Tibial artery (tissue), 4 donors: ENCODE results near the gene JAKMIP1.

Experiments used
- DNase-seq, 2 donors: peaks; one replicate each; pipeline ENCODE4 v3.0.0-alpha.2; 2019
- H3K27ac ChIP-seq, 2 donors: fragments of 200-600 bp; sonication (generic) in 1 of 2; 1 replicate in 1 of 2; 2 replicates in 1 of 2; pipeline ENCODE4 v1.5.1; 2018 to 2019; ENCODE audit warnings: mild to moderate bottlenecking in 1 of 2
- H3K27me3 ChIP-seq, 2 donors: fragments of 200-600 bp; sonication (generic) in 1 of 2; one replicate each; pipeline versions ENCODE4 v1.5.1 to v1.6.0; 2016 to 2019
- H3K36me3 ChIP-seq, 3 donors: fragments of 200-600 bp; sonication (generic) in 2 of 3; one replicate each; pipeline ENCODE4 v1.5.1; 2016 to 2019; ENCODE audit warnings: mild to moderate bottlenecking in 2 of 3
- H3K4me1 ChIP-seq, 4 donors: fragments of 200-600 bp; sonication (generic) in 2 of 4; 1 replicate in 3 of 4; 2 replicates in 1 of 4; pipeline ENCODE4 v1.5.1; 2016 to 2019
- H3K4me3 ChIP-seq, 2 donors: fragments of 200-600 bp; sonication (generic) in 1 of 2; 1 replicate in 1 of 2; 2 replicates in 1 of 2; pipeline ENCODE4 v1.5.1; 2018 to 2019; ENCODE audit warnings: mild to moderate bottlenecking in 2 of 2
- H3K9me3 ChIP-seq, 3 donors: fragments of 200-600 bp; sonication (generic) in 1 of 3; one replicate each; pipeline ENCODE4 v1.5.1; 2016 to 2019
- intact Hi-C: fragments of 100-400 bp; cut with DNase I; formaldehyde crosslinking; loops from one replicate; pipeline ENCODE4 v1.15.0; 2023; ENCODE audit warnings: low total_unique reads
- TF ChIP-seq, protein P1 (sequence below), 2 experiments: fragments of 200-600 bp in 1 of 2; fragments of 450-650 bp in 1 of 2; IDR thresholded peaks; one replicate each; pipeline ENCODE4 v1.5.1; 2017 to 2019; ENCODE audit warnings: antibody characterized with exemption in 2 of 2, mild to moderate bottlenecking in 1 of 2, moderate library complexity in 1 of 2

The JAKMIP1 gene

DNA sequence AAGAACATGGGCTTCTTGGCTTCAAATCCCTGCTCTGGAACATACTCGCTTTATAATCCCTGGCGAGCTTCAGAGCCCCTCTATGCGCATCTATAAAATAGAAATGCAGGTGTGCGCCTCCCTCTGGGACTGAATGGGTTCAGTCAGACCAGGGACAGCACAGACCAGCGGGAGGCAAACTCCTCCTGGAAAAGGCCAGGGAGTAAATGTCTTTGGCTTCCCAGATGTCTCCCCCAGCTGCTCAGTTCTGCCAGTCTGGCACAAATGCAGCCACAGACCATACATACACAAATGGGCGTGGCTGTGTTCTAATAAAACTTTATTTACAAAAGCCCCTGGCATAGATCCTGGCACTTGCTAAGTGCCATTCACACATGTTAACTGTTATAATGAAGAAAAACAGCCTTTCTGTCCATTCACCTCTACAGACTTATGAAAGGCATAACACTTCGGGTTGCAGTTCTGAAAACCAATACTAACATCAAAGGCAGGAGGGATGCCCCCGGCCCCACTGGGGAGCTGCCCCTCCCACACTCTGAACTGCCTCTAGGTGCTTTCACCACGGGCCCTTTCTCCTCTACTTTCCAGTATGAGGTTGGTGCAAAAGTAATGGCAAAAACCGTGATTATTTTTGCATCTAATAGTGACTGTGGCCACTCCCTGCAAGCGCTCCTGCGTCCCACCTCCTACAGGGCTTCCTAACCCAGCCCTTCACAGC, 4.6 kb downstream of the JAKMIP1 start:
- H3K27me3 ChIP-seq, result peaks cover 0 to 74% of the 10 kb centered on the region in 2 donors
- peaks cover 0 to 22% (median 19%) of the 10 kb centered on the region in 4 donors for H3K4me1 ChIP-seq
- DNase-seq, result peak; percentile 5 to 20
- no peaks in the 10 kb centered on the region for H3K36me3 ChIP-seq
- no peak overlapping the region for H3K4me3 ChIP-seq
- no peaks in the 10 kb centered on the region for H3K9me3 ChIP-seq
- intact Hi-C loops, result no loop called here
- no peak overlapping the region for H3K27ac ChIP-seq
- TF ChIP-seq, protein P1, sequence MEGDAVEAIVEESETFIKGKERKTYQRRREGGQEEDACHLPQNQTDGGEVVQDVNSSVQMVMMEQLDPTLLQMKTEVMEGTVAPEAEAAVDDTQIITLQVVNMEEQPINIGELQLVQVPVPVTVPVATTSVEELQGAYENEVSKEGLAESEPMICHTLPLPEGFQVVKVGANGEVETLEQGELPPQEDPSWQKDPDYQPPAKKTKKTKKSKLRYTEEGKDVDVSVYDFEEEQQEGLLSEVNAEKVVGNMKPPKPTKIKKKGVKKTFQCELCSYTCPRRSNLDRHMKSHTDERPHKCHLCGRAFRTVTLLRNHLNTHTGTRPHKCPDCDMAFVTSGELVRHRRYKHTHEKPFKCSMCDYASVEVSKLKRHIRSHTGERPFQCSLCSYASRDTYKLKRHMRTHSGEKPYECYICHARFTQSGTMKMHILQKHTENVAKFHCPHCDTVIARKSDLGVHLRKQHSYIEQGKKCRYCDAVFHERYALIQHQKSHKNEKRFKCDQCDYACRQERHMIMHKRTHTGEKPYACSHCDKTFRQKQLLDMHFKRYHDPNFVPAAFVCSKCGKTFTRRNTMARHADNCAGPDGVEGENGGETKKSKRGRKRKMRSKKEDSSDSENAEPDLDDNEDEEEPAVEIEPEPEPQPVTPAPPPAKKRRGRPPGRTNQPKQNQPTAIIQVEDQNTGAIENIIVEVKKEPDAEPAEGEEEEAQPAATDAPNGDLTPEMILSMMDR (IDR thresholded peaks at IDR 0.05), result no peak

GRCh38 chr4:6194458-6195195, 5.7 kb downstream of the JAKMIP1 start:
- intact Hi-C loops, result no loop called here
- TF ChIP-seq, protein P1 (IDR thresholded peaks at IDR 0.05), result no peak
- H3K9me3 ChIP-seq, result no peaks in the 10 kb centered on the region
- no peak overlapping the region for H3K27ac ChIP-seq
- DNase-seq, result peak; percentile 4 to 38
- H3K36me3 ChIP-seq, result no peaks in the 10 kb centered on the region
- no peak overlapping the region for H3K4me3 ChIP-seq
- peaks cover 0 to 11% (median 10%) of the 10 kb centered on the region in 4 donors for H3K4me1 ChIP-seq
- H3K27me3 ChIP-seq, result peaks cover 0 to 62% of the 10 kb centered on the region in 2 donors

DNA sequence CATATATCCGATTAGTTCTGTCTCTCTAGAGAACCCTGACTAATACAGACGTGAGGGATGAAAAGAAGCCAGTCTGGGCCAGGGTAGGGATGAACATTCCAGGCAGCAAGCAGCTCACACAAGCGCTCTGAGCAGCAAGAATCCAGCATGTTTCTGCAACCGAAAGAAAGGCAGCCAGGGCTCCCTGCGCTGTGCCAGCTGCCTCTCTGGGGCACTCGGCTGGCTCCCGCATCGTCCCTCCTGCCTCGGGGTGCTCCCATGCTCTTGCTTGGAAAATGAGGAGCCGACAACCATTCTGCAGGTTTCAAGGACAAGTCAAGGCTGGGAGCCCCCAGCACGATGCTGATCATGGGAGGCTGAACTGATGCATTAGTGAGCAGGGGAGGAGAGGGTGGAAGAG, 7.0 kb downstream of the JAKMIP1 start:
- peak in 1 of 2 donors; percentile 43 for DNase-seq
- intact Hi-C loops, result no loop called here
- H3K36me3 ChIP-seq, result no peaks in the 10 kb centered on the region
- no peak overlapping the region for H3K4me3 ChIP-seq
- no peak overlapping the region for H3K27ac ChIP-seq
- no peaks in the 10 kb centered on the region for H3K4me1 ChIP-seq
- H3K27me3 ChIP-seq, result peaks cover 0 to 50% of the 10 kb centered on the region in 2 donors
- TF ChIP-seq, protein P1 (IDR thresholded peaks at IDR 0.05), result no peak
- H3K9me3 ChIP-seq, result no peaks in the 10 kb centered on the region

GRCh38 chr4:6192245-6192644, 8.1 kb downstream of the JAKMIP1 start:
- Histone ChIP-seq H3K4me1 (no peaks in the 10 kb centered on the region), H3K9me3 (no peaks in the 10 kb centered on the region), H3K4me3 (no peak overlapping the region), H3K27me3 (peaks cover 0 to 38% of the 10 kb centered on the region in 2 donors), H3K36me3 (no peaks in the 10 kb centered on the region), H3K27ac (no peak overlapping the region)
- peak in 1 of 2 donors; percentile 23 for DNase-seq
- intact Hi-C loops, result no loop called here
- TF ChIP-seq, protein P1 (IDR thresholded peaks at IDR 0.05), result no peak

DNA sequence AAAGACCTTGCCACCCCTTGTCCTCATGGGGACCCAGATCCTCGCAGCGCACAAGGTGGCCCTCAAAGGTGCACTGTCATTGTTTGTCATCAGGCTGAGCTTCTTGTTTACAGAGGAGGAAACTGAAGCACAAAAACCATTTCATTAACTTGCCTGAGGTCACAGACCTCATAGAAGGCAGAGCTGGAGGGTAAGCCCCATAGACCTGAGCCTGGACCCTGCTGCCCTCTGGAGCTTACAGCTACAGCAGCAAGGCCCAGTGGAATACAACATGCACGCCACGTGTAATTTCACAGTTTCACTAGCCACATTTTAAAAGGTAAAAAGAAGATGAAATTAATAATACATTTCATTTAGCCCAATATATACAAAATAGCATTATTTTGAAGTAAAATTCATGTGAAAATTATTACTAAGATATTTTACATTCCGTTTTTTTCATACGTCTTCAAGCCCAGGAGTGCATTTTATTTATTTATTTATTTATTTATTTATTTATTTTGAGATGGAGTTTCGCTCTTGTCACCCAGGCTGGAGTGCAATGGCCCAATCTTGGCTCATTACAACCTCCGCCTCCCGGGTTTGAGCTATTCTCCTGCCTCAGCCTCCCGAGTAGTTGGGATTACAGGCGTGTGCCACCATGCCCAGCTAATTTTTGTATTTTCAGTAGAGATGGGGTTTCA, 8.8 kb downstream of the JAKMIP1 start:
- no peak overlapping the region for H3K4me3 ChIP-seq
- no peaks in the 10 kb centered on the region for H3K4me1 ChIP-seq
- H3K9me3 ChIP-seq, result peaks cover 0 to 2% (median 0%) of the 10 kb centered on the region in 3 donors
- H3K27ac ChIP-seq, result no peak overlapping the region
- H3K36me3 ChIP-seq, result no peaks in the 10 kb centered on the region
- TF ChIP-seq, protein P1 (IDR thresholded peaks at IDR 0.05), result no peak
- intact Hi-C loops, result no loop called here
- peaks cover 0 to 32% of the 10 kb centered on the region in 2 donors for H3K27me3 ChIP-seq
- DNase-seq, result no peak
